NCI-H146 treated with DMSO at 0.1 percent for 48 hours (cell line): ENCODE results near the gene TOMM20.
"Not testable (repeated sequence)": the region's sequence is repeated elsewhere in the genome, so short reads cannot be mapped to it uniquely, and the experiment has no call there.

ENCODE experiments used
- DNase-seq: peaks from one replicate; lab custom pipeline; 2025; ENCODE audit not compliant: unreplicated experiment; lab: John Stamatoyannopoulos, UW

Gene TOMM20

DNA sequence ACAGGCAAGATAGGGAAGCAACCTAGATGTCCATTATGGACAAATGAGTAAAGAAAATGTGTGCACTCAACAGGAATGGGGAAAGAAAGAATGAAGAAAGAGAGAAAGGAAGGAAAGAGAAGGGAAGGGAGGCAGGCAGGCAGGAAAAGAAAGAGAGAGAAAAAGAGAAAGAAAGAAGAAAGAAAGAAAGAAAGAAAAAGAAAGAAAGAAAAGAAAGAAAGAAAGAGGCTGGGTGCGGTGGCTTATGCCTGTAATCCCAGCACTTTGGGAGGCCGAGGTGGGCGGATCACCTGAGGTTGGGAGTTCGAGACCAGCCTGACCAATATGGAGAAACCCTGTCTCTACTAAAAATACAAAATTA, 48.4 kb downstream of the TOMM20 start:
- not testable (repeated sequence) for DNase-seq

DNA sequence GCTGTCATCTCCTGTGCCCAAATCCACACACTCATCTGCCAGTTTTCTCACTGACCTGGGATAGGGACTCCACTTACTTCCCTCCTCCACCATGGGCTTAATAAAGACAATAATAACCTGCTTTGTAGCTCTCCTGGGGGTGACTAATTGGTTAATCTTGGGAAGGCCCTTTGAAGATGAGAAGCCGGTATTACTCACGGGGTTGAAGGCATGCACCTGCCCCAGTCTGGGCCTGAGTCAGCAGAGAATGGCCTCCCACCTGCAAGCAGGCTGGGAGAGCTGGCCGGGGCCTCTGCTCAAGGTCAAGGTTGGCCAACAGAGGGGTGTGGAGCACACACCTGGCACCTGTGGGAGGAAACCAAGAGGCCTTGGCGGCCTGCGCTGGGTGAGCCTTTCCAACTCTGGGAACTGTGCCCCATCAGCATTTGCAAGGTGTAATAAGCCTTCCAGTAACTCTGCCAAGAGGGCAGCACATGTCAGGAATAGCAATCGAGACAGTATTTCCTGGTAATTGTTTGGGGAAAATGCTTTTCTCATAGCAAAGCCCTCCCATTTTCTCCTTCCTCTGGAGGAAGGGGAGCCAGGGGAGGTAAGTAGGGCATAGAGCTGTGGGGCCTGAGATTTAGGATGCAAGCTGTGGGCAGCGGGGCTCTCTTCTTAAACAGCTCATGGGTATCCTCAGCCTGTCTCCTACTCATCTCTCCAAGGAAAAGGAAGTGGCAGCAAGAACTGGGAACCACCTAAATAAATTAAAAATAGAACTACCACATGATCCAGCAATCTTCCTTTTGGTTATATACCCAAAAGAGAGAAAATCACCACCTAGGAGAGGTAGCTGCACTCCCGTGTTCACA, 49.0 kb downstream of the TOMM20 start:
- peak; percentile 62 for DNase-seq

DNA sequence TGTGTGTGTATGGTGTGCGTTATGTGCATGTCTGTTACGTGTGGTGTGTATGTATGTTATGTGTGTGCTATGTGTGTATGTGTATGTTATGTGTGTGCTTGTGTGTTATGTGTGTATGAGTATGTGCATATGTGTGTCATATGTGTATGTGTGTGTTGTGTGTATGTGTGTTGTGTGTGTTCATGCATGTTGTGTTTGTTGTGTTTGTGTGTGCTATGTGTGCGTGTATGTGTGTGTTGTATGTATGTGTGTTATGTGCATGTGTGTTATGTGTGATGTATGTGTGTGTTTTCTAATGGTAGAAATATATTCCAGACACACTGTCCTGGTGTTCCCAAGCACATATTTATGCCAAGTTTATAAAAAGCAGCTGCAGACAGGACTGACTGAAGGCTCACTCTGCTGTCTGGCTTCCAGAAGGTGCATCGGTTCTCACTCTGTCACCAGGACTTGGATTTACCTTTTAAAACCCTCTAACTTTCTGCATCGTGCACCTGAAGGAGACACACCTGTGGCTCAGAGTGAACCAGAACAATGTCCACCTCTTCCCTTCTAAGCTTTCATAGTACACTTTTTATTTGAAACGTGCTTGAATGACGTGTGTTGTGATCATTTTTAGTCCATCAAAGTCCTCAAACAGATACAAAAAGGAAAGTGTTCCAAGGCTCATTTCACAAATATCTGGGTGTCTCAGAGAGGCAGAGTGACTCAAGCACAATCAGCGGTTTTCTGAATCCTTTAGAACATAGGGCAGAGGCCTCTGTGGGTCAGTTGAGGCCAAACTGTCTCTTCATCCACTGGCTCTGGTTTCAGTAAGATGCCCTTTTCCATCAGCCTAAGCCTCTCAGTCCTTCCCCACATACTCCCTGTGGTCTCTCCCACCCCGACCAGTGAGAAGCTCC, 49.9 kb downstream of the TOMM20 start:
- DNase-seq = no peak

DNA sequence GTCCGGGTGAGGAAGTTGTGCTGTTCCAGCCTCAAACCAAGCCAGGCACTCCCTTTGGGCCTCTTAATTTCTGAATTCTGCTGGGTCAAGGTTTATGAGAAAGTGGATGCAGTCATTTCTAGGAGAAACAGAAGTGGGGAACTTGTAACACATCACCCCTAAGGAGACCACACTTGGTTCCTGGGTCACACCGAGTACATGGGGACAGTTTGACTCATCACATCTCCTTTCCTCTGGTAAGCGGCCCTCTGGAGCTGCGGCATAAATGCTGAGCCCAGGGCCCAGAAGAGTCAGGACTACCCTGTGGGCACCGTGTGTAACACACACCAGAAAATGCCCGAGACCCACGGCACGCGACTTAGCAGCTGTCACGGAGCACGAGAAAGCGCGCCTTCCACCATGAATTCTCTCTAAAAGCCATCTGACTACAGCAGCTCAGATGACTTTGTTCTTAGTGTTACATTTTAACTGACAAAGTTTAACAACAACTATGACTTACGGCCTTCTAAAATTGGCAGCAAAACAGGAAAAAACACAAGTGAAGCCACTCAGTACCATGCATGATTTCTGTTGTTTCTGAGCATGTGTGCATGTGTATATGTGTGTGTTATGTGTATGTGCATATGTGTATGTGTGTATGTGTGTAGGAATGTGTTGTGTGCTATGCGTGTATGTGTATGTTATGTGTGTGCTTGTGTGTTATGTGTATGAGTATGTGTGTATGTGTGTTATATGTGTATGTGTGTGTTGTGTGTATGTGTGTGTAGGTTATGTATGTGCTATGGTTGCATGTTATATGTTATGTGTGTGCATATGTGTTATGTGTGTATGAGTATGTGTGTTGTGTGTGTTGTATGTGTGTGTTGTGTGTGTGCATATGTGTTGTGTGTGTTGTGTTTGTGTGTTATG, 50.8 kb downstream of the TOMM20 start:
- DNase-seq = no peak

DNA sequence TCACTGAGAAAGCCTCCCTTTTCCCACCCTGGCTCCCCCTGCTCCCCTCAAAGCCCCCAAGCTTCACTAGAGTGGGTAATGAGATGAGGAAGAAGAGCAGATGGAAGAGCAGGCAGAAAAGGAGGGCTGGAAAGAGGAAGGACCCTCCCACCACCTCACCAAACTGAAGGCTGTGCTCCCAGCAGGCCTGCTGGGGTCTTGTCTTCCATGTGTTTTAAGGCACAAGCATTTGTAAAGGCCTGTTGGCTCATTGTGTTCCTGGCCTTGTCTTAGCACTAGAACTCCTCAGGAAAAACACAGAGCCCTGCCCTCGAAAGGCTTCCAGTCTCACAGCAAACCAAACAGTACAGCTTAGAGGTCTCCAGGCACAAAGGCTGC, 51.5 kb downstream of the TOMM20 start:
- DNase-seq = no peak

DNA sequence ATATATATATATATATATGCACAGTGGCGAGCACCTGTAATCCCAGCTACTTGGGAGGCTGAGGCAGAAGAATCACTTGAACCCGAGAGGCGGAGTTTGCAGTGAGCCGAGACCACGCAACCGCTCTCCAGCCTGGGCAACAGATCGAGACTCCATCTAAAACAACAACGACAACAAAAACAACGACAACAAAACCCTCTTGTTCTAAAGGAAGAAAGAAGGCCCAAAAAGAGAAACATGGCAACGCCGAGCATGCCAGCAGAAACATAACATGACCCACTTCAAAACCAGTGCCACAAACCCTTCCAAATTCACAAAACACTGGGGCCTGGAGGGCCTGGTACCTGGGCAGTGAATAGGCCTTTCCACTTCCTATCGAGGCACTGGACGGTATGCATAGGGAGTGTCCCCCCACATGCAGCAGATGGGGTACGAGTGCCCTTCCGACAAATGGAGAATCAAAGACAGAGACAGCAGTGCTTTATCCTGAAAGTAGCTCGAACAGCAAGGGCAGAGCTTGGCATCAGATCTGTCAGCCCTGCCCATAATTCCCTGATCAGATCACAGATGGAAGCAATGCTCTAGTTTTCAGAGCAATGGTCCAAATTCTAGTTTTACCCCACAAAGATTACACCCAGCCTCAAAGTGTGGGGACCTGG, 52.0 kb downstream of the TOMM20 start:
- no peak for DNase-seq

DNA sequence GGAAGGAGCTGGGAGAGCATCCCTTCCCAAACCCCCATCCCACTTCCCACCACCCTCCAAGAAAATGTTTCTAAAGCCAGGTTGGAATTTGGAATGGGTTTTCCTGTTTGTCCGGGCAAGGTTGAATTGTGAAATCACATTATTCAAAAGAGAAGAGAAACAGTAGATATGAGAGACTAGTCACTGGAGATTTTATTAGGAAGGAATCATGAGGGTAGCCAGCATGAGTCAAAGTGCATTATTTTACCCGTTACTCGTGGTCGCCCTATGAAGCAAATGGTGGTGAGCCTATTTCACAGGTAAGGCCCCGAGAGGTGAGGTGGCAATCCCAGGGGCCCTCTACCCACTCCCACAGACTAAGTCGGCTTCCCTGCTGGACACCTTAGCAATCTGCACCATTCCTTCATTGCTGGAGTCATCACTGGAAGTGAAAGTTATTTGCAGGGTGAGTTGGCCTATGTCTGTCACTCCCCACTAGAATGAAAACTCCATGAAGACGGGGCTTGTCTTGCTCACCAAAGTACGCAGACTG, 52.8 kb downstream of the TOMM20 start:
- no peak for DNase-seq

DNA sequence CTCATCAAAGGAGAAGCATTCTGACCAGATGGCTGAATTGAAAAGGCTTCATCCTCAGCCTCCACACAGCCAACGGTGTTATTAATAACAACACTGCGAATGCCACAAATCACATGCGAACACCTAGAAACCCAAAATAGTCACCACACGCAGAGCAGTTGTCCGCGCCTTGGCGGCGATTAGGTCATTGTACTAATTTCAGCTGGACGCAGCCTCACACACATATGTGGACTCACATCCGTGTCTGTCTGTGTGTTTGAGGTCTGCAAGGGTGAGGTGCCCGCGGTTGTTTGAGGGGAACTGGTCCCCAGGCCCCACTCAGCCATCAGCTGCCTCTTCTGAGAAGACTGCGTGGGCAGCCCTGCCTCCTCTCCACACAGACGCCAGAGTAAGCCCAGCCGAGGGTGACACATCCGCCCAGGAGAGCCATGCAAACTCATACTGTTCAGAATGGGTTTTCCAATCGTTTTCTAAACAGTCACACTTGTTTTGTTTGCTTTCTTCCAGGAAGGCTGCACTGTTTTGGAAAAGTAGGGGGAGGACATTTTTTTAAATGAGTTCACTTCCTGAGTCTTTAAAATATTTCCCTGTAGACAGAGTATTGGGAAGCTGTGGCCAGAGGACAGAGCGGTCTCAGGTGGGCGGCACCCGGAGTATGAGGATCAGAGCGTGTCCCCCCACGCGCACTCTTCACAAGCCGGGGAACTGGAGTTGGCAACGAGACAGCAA, 53.4 kb downstream of the TOMM20 start:
- DNase-seq = no peak

DNA sequence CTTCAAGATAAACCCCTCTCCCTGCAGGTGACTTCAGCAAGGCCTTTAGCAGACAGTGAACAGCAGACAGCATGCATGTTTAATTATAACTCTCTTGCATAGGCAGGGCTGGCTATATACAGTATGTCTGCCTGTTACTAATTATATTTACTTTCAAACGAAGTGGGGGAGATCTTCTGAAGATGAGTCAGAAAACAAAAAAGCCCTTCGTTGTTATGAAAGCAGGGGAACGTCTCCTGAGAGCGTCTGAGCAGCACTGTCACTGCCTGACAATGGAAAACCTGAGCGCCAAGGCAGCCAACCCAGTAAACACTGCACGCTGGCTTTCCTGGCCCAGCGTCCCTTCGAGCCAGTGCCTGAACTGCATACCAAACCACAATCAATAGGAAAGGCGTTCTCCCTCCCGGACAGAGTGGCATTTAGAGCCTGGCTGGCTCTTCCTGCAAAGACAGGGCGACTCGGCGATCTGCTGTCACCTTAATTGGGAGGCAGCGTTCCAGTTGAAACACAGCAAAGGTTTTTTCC, 54.1 kb downstream of the TOMM20 start:
- DNase-seq = peak; percentile 33

DNA sequence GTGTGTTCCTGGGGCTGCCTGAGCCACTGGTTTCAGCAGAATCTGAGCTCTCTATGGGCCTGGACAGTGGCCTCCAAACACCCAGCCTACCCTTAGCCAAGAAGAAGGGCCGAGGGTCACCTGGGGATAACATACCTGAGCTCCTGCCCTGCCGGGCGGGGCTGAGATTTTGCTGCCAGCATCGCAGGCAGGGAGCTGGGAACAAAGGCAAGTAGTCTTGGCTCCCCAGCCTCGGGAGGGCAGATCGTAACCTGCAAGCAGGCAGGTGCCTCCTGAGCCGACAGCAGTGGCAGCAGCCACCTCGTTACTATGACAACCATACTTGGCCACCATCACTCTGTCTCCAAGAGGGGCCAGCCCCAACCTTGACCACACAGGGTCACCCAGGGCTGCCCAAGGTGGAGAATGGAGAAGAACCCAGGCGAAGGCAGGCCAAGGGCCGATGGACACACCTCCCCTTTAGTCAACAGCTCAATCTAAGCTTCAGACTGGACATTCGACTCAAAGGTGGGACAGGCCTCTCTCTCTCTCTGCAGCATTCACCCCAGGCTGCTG, 54.6 kb downstream of the TOMM20 start:
- DNase-seq = no peak

DNA sequence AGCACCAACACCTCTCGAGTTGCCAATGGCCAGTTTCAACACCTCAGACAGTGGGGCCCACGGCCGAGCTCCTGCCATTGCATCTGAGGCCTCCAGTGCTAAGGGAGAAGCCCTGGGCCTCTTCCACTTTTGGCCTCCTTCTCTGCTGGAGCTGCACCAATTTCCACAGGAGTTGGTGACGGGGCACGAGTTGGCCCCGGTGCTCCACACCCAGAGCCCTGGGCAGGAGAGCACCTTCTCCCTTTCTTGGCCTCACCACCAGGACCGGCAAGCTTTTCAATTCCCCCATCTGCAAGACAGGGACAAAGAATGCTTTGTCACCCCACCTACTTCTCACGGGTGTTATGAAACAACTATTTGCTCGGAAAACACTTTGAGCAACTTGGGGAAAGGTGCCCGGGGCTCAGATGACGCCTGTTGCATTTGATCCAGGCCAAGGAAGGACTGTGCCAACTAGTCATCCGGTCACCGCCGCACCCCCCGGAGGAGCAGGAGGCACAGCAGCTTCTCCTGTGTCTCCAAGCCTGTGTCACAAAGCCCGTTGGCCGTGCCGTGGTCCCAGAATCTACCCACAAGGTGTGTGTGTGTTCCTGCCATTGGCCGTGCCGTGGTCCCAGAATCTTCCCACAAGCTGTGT, 55.2 kb downstream of the TOMM20 start:
- no peak for DNase-seq

DNA sequence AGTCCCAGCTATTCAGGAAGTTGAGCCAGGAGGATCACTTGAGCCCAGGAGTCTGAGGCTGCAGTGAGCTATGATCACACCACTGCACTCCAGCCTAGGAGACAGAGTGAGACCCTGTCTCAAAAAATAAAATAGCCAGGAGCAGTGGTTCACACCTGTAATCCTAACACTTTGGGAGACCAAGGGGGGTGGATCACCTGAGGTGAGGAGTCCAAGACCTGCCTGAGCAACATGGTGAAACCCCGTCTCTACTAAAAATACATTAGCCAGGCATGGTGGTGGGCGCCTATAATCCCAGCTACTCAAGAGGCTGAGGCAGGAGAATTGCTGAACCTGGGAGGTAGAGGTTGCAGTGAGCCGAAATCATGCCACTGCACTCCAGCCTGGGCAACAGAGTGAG, 56.1 kb downstream of the TOMM20 start:
- DNase-seq = not testable (repeated sequence)

DNA sequence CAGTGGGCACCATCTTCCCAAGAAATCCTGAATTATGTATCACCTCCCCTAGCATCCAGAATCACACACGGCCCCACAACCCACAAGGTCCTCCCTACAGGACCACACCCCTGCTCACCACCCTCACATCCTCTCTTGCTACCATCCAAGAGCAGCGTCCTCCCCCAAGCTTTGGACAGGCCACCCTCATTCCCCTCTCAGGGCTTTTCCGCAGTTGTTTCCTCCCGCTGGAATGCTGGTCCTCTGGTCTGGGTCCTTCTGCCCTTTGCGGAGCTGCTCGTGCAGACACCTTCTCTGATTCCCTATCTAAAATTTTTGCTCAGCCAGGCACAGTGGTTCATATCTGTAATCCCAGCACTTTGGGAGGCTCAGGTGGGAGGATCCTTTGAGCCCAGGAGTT, 56.5 kb downstream of the TOMM20 start:
- no peak for DNase-seq

DNA sequence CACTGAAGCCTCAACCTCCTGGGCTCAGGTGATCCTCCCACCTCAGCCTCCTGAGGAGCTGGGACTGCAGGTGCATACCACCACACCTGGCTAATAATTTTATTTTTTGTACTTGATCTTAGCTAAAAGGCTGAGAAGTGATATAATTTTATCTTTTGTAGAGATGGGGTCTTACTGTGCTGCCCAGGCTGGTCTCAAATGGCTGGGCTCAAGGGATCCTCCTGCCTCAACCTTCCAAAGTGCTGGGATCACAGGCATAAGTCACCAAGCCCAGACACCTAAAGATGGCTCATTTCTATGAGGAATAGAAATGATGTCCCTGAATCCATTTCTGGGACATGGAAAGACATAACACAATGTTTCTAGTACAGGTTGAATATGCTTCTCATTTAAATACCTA, 57.8 kb downstream of the TOMM20 start:
- DNase-seq = no peak

DNA sequence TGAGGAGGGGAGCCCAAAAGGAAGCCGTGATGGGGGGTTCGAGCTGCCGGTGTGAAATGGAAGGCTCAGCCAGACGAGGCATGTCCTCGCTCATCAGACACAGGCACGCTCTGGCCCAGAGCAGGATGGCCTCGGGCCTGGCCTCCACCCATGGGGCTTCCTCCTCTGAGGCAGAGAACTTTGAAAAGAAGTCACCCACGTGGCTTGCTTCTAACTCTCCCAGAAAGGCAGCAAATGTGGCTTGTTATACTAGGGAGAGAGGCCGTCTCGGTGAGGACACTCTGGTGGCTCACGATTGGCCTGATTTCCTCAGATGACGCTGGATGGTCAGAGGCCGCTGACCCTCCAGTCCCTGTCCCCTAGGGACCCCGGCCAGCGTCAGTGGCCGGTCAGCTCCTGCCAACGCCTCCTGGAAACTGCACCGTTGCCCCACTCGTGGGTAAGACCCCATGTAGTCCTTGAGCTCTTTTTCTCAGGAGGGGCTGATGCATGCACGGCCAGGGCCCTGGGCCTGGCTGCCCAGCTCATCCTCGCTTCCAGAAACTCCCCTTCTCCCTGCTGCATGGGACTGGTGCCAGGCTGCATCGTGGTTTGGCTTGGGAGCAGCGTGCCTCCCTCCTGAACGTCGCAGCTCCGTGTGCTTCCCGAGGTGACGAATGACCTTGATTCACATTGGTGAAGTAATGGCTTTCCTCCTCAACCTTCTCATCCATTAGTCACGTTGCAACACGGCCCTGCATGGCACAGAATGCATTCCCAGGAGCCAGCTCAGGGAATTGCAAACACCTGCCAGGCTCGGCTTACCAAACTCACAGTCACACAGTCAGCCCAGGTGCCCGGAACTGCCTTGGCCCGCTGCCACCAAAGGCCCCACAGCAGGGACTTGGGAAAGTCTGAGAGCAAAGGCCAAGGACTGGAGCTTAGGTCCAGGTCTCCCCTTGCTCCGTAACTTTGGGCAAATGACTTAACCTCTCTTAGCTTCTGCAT, 58.8 kb downstream of the TOMM20 start:
- DNase-seq = no peak

DNA sequence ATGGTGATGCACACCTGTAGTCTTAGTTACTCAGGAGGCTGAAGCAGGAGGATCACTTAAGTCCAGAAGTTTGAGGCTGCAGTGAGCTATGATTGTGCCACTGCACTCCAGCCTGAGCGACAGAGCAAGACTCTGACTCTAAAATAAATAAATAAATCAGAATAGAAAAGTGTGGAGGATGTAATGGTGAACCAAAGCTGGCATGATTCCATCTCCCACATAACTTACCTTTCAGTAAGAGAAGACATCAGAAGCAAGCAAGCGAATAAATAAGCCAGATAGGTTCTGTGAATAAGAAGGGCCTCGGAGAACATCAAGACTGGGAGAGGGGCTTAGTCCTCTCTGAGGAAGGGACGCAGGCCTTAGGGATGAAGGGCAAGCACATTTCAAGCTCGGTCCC, 59.5 kb downstream of the TOMM20 start:
- DNase-seq = no peak
